GM10847 (cell line): Measurements from ENCODE around the gene GALNT8.

Source experiments
- POLR2A ChIP-seq: IDR thresholded peaks from 2 replicates; pipeline ENCODE4 v1.6.1; 2011; ENCODE audit not compliant: insufficient read length; ENCODE audit errors: extremely low read depth

Gene GALNT8

GRCh38 chr12:4807813-4808212 lies 87.6 kb downstream of the GALNT8 start:
- no peak for TF ChIP-seq POLR2A

- TF ChIP-seq POLR2A = no peak
Measured at GRCh38 chr12:4809013-4809448, 88.8 kb downstream of the GALNT8 start.

- TF ChIP-seq POLR2A = no peak
Measured at GRCh38 chr12:4809449-4810218, 89.4 kb downstream of the GALNT8 start.

- TF ChIP-seq POLR2A = no peak
Measured at GRCh38 chr12:4810219-4810671, 90.0 kb downstream of the GALNT8 start.

- TF ChIP-seq POLR2A = no peak
Measured at GRCh38 chr12:4812624-4813327, 92.6 kb downstream of the GALNT8 start.

- TF ChIP-seq POLR2A = no peak
Measured at GRCh38 chr12:4813741-4814140, 93.5 kb downstream of the GALNT8 start.

- no peak for TF ChIP-seq POLR2A
Measured at GRCh38 chr12:4814485-4814884, 94.3 kb downstream of the GALNT8 start.

- TF ChIP-seq POLR2A = no peak
Measured at GRCh38 chr12:4816744-4817525, 96.7 kb downstream of the GALNT8 start.

GRCh38 chr12:4817880-4818279 lies 97.7 kb downstream of the GALNT8 start:
- no peak for TF ChIP-seq POLR2A

- TF ChIP-seq POLR2A = no peak
Measured at GRCh38 chr12:4819654-4820053, 99.5 kb downstream of the GALNT8 start.

GRCh38 chr12:4820971-4821370 lies 100.8 kb downstream of the GALNT8 start:
- no peak for TF ChIP-seq POLR2A
